ENCODE data around the gene RNF213. TPM values are rescaled to one million over a fixed set of nuclear protein-coding genes. Genes with fewer than 3 reads are reported as not detected.

The RNF213 gene
- total and polyA plus RNA-seq, 2 of the 8 experiments (the other 6 are each of a cell fraction or from before 2014, with no cell fraction given): 33.8 to 62.8 TPM

DNA sequence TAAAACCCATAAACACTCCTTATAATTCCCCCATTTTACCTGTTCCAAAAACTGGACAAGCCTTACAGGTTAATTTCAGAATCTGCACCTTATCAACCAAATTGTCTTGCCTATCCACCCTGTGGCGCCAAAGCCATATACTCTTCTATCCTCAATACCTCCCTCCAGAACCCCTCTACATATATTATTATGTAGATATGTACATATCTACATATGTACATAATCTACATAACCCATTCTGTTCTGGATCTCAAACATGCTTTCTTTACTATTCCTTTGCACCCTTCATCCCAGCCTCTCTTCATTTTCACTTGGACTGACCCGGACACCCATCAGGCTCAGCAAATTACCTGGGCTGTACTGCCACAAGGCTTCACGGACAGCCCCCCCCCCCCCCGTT, 142.3 kb downstream of the RNF213 start (continued):
- TF ChIP-seq, protein P1, sequence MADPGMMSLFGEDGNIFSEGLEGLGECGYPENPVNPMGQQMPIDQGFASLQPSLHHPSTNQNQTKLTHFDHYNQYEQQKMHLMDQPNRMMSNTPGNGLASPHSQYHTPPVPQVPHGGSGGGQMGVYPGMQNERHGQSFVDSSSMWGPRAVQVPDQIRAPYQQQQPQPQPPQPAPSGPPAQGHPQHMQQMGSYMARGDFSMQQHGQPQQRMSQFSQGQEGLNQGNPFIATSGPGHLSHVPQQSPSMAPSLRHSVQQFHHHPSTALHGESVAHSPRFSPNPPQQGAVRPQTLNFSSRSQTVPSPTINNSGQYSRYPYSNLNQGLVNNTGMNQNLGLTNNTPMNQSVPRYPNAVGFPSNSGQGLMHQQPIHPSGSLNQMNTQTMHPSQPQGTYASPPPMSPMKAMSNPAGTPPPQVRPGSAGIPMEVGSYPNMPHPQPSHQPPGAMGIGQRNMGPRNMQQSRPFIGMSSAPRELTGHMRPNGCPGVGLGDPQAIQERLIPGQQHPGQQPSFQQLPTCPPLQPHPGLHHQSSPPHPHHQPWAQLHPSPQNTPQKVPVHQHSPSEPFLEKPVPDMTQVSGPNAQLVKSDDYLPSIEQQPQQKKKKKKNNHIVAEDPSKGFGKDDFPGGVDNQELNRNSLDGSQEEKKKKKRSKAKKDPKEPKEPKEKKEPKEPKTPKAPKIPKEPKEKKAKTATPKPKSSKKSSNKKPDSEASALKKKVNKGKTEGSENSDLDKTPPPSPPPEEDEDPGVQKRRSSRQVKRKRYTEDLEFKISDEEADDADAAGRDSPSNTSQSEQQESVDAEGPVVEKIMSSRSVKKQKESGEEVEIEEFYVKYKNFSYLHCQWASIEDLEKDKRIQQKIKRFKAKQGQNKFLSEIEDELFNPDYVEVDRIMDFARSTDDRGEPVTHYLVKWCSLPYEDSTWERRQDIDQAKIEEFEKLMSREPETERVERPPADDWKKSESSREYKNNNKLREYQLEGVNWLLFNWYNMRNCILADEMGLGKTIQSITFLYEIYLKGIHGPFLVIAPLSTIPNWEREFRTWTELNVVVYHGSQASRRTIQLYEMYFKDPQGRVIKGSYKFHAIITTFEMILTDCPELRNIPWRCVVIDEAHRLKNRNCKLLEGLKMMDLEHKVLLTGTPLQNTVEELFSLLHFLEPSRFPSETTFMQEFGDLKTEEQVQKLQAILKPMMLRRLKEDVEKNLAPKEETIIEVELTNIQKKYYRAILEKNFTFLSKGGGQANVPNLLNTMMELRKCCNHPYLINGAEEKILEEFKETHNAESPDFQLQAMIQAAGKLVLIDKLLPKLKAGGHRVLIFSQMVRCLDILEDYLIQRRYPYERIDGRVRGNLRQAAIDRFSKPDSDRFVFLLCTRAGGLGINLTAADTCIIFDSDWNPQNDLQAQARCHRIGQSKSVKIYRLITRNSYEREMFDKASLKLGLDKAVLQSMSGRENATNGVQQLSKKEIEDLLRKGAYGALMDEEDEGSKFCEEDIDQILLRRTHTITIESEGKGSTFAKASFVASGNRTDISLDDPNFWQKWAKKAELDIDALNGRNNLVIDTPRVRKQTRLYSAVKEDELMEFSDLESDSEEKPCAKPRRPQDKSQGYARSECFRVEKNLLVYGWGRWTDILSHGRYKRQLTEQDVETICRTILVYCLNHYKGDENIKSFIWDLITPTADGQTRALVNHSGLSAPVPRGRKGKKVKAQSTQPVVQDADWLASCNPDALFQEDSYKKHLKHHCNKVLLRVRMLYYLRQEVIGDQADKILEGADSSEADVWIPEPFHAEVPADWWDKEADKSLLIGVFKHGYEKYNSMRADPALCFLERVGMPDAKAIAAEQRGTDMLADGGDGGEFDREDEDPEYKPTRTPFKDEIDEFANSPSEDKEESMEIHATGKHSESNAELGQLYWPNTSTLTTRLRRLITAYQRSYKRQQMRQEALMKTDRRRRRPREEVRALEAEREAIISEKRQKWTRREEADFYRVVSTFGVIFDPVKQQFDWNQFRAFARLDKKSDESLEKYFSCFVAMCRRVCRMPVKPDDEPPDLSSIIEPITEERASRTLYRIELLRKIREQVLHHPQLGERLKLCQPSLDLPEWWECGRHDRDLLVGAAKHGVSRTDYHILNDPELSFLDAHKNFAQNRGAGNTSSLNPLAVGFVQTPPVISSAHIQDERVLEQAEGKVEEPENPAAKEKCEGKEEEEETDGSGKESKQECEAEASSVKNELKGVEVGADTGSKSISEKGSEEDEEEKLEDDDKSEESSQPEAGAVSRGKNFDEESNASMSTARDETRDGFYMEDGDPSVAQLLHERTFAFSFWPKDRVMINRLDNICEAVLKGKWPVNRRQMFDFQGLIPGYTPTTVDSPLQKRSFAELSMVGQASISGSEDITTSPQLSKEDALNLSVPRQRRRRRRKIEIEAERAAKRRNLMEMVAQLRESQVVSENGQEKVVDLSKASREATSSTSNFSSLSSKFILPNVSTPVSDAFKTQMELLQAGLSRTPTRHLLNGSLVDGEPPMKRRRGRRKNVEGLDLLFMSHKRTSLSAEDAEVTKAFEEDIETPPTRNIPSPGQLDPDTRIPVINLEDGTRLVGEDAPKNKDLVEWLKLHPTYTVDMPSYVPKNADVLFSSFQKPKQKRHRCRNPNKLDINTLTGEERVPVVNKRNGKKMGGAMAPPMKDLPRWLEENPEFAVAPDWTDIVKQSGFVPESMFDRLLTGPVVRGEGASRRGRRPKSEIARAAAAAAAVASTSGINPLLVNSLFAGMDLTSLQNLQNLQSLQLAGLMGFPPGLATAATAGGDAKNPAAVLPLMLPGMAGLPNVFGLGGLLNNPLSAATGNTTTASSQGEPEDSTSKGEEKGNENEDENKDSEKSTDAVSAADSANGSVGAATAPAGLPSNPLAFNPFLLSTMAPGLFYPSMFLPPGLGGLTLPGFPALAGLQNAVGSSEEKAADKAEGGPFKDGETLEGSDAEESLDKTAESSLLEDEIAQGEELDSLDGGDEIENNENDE (IDR thresholded peaks at IDR 0.05; ENCODE audit: insufficient replicate concordance, low read length): no peak
- TF ChIP-seq JUN (IDR thresholded peaks at IDR 0.05; ENCODE audit: low read depth, low read length) (no peak), TAF1 (IDR thresholded peaks at IDR 0.05; ENCODE audit: low read depth, low read length) (no peak), TAF7 (optimal IDR thresholded peaks at IDR 0.05; ENCODE audit: borderline replicate concordance, low read depth, low read length) (no peak), SIX5 (IDR thresholded peaks at IDR 0.05; ENCODE audit: low read depth, low read length) (no peak), BACH1 (IDR thresholded peaks at IDR 0.05; ENCODE audit: low read length) (no peak), GTF2F1 (IDR thresholded peaks at IDR 0.05; ENCODE audit: borderline replicate concordance, low read depth, low read length) (no peak)

All from H1 (cell line).